Adrenal gland (tissue), 5 donors: ENCODE data around the gene FRG2B.
"Not testable (repeated sequence)": the region's sequence is repeated elsewhere in the genome, so short reads cannot be mapped to it uniquely, and the experiment has no call there.

Source experiments
- CTCF ChIP-seq, 6 experiments: fragments of 450-650 bp in 4 of 6; fragments of 200-600 bp in 2 of 6; sonication (generic) in 1 of 6; IDR thresholded peaks; 1 replicate in 5 of 6; 2 replicates in 1 of 6; pipeline versions ENCODE4 v1.5.1 to v1.8.0; 2016 to 2021; ENCODE audit warnings: antibody characterized with exemption in 6 of 6, mild to moderate bottlenecking in 2 of 6, moderate library complexity in 1 of 6
- POLR2A ChIP-seq, 2 donors: fragments of 450-650 bp; IDR thresholded peaks; one replicate each; pipeline ENCODE4 v1.6.1; 2017; ENCODE audit warnings: antibody characterized with exemption in 2 of 2, mild to moderate bottlenecking in 2 of 2, moderate library complexity in 1 of 2
- donor health status: DM: no; HTN: no; CAD: no.

GRCh38 chr10:133648872-133649455 lies 22.4 kb upstream of the FRG2B start:
- not testable (repeated sequence) for TF ChIP-seq CTCF, POLR2A (IDR thresholded peaks at IDR 0.05)
